Lower leg skin (tissue), 4 donors: ENCODE measurements around the gene PRDM16. TPM values are rescaled to one million over a fixed set of nuclear protein-coding genes. Genes with fewer than 3 reads are reported as not detected.

Source experiments
- DNase-seq, 2 donors: peaks; one replicate each; pipeline ENCODE4 v3.0.0-alpha.2; 2019; ENCODE audit warnings: low spot score in 2 of 2
- H3K4me3 ChIP-seq: fragments of 200-600 bp; sonication (generic); 2 replicates; pipeline ENCODE4 v1.5.1; 2017; ENCODE audit warnings: mild to moderate bottlenecking, low read depth; ENCODE audit not compliant: poor library complexity, severe bottlenecking
- POLR2A ChIP-seq, 2 donors: fragments of 450-650 bp; IDR thresholded peaks; one replicate each; pipeline ENCODE4 v1.6.1; 2016 to 2017; ENCODE audit warnings: antibody characterized with exemption in 2 of 2, mild to moderate bottlenecking in 1 of 2, moderate library complexity in 1 of 2
- WGBS, 2 donors: methylation state at CpG; one replicate each; pipeline ENCODE4 v1.1.5; 2018; 5-methylcytosine and 5-hydroxymethylcytosine counted together
- intact Hi-C: fragments of 100-400 bp; cut with DNase I; formaldehyde crosslinking; loops from one replicate; pipeline ENCODE4 v1.15.0; 2023; ENCODE audit warnings: low total_unique reads
- total RNA-seq, 4 donors: library from RNA; depleted of rRNA; stranded (reverse); fragments of >200 nt; gene quantifications; one replicate each; pipeline ENCODE4 v1.1.0, GENCODE V29; 2016
- TF ChIP-seq, protein P1 (sequence below), 3 donors: fragments of 450-650 bp; IDR thresholded peaks; one replicate each; pipeline ENCODE4 v1.5.1; 2016; ENCODE audit warnings: antibody characterized with exemption in 3 of 3, mild to moderate bottlenecking in 3 of 3, moderate library complexity in 2 of 3

The PRDM16 gene
- total RNA-seq, 4 donors from 2014 or later: 0.08 to 0.91 (median 0.56) TPM; not detected in 1

DNA sequence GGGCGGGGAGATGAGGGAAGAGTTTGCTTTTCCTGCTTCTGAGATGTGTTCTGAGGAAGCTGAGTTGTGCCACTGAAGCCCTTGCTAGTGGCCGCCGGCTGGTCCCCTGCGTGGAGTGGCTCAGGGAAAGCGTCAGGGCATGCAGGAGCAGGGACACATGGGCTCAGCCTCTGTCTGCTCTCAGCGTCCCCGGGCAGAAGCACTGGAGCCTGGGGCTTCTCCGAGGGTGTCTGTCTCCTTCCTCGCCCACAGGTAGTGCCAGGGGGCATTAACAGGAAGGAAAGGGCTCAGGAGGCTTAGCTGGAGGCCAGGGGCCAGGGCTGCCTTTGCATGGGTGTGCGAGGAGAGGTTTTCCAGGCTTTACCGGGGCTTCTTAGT lies 7.3 kb downstream of the PRDM16 start:
- H3K4me3 ChIP-seq: no peak overlapping the region
- intact Hi-C loops: no loop called here
- DNase-seq: no peak
- 67 to 68% methylated on average over 10 to 11 of the region's 11 CpGs for WGBS, 2 donors
- no peak for TF ChIP-seq POLR2A (IDR thresholded peaks at IDR 0.05)
- TF ChIP-seq, protein P1, sequence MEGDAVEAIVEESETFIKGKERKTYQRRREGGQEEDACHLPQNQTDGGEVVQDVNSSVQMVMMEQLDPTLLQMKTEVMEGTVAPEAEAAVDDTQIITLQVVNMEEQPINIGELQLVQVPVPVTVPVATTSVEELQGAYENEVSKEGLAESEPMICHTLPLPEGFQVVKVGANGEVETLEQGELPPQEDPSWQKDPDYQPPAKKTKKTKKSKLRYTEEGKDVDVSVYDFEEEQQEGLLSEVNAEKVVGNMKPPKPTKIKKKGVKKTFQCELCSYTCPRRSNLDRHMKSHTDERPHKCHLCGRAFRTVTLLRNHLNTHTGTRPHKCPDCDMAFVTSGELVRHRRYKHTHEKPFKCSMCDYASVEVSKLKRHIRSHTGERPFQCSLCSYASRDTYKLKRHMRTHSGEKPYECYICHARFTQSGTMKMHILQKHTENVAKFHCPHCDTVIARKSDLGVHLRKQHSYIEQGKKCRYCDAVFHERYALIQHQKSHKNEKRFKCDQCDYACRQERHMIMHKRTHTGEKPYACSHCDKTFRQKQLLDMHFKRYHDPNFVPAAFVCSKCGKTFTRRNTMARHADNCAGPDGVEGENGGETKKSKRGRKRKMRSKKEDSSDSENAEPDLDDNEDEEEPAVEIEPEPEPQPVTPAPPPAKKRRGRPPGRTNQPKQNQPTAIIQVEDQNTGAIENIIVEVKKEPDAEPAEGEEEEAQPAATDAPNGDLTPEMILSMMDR (IDR thresholded peaks at IDR 0.05): no peak

DNA sequence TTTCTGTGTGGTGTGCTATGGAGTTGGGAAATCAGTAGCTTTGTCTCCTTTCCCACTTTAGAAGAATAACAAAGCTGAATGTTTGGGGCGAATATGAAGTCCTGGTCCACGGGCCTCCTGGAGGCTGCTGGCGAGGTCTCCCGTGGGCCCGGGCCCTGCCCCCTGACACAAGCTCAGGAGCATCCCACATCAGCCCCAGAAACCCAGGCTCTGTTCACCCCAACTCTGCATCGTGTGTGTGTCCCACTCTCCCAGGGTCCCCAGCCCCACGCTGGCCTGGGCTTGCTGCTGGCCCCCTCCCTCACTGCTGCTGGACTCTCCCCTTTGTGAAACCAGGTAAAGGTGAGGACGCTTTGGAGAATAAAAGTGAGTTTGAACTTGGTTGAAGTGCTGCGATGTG lies 8.1 kb downstream of the PRDM16 start:
- 72 to 74% methylated on average over 9 of the region's 9 CpGs for WGBS, 2 donors
- intact Hi-C loops: no loop called here
- TF ChIP-seq POLR2A (IDR thresholded peaks at IDR 0.05): no peak
- TF ChIP-seq, protein P1 (IDR thresholded peaks at IDR 0.05): no peak
- DNase-seq: no peak
- H3K4me3 ChIP-seq: no peak overlapping the region

DNA sequence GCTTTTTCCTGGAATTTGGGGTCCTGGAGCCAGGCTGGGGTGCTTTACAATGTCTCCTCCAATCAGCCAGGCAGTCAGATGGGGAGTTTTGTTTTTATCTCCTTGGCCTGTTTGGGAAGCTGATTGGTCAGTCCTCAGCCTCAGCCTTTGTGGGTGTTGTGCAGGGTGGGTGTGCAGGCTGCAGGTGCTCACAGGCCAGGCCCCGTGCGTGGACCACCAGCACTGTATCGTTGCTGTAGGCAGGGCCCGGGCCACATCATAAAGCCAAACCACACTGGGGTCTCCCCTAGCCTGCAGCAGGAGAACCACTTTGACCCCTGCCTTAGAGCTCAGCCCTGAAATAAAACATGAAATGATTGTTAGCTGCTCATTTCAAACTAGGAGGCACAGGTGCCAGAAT lies 8.6 kb downstream of the PRDM16 start:
- TF ChIP-seq, protein P1 (IDR thresholded peaks at IDR 0.05): no peak
- TF ChIP-seq POLR2A (IDR thresholded peaks at IDR 0.05): no peak
- no peak overlapping the region for H3K4me3 ChIP-seq
- no peak for DNase-seq
- 89 to 95% methylated on average over 4 of the region's 4 CpGs for WGBS, 2 donors
- intact Hi-C loops: no loop called here

DNA sequence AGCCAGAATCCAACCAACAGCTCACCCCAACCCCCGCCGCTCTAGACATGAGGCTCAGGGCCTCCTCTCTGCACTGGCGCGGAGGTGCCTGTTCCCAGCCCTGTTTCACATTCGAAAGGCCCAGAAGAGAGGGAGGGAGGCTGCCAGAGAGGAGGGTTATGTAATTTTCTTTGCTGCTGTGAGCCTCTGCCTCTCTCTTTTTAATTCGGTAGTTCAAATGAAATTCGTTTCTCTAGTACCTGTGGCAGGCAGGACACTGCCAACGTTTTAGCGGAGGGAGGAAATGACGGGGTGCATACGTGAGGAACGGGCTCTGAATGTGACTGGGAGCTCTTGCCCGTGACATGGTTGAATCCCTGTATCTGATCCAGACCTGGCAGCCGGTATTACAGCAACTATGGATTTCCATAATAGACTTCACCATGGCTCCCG lies 9.4 kb downstream of the PRDM16 start:
- WGBS, 2 donors: 60 to 65% methylated on average over 15 of the region's 15 CpGs
- intact Hi-C loops: no loop called here
- no peak for DNase-seq
- H3K4me3 ChIP-seq: no peak overlapping the region
- TF ChIP-seq POLR2A (IDR thresholded peaks at IDR 0.05): no peak
- TF ChIP-seq, protein P1 (IDR thresholded peaks at IDR 0.05): no peak

DNA sequence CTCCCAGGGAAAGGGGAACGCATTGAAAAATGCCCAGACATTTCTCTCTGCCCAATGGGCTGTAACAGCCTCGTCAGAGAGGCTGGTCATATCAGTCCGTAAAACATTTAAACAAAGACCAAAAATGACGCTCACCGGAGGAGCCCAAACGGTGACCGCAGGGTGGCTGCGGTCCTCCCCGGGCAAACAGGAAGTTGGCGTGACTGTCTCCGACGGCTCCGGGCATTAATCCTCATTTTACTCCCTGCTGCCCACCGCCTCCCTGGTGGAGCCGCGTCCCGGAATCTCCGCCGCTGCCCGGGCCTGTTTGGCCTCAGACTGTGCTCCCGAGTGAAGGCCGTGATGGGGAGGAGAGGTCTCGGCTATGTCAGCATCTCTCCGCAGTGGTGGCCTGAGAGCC lies 9.9 kb downstream of the PRDM16 start:
- intact Hi-C loops: no loop called here
- 79 to 87% methylated on average over 24 of the region's 24 CpGs for WGBS, 2 donors
- TF ChIP-seq POLR2A (IDR thresholded peaks at IDR 0.05): no peak
- TF ChIP-seq, protein P1 (IDR thresholded peaks at IDR 0.05): no peak
- DNase-seq: no peak
- no peak overlapping the region for H3K4me3 ChIP-seq

DNA sequence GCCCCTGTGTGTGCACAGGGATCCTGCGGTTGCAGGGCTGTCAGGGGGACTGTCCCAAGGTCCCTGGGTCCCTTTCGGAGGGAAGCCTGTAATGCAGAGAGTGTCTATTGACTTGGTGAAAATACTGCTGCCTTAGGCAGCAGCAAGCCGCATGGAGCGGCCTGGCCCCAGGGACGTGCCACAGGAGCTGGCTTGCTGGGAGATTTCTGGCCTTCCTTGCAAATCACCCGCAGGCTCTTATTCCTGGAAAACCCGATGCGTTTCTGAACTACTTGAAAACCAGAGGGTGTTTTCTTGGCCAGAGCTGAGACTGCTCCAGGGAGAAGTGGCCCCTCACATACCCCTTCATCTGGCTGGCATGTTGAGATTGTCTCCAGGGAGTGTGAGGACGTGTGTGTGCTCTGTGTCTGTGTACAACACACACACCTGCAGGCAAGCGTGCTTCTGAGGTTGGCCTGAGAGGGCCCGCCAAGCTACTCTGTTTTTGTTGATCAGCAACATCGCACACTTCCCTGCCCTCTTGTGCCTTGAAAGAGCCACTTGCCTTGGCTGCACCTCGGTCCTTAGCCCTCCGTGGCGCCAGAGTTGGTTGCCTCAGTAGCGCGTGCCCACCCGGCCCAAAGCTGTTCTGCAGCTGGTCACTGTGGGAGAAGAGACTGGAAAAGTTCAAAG lies 10.5 kb downstream of the PRDM16 start:
- 78 to 79% methylated on average over 18 of the region's 18 CpGs for WGBS, 2 donors
- no peak for DNase-seq
- TF ChIP-seq, protein P1 (IDR thresholded peaks at IDR 0.05): no peak
- no peak for TF ChIP-seq POLR2A (IDR thresholded peaks at IDR 0.05)
- intact Hi-C loops: no loop called here
- H3K4me3 ChIP-seq: no peak overlapping the region
